ENCODE data around the gene GLRX5.

Gene GLRX5

DNA sequence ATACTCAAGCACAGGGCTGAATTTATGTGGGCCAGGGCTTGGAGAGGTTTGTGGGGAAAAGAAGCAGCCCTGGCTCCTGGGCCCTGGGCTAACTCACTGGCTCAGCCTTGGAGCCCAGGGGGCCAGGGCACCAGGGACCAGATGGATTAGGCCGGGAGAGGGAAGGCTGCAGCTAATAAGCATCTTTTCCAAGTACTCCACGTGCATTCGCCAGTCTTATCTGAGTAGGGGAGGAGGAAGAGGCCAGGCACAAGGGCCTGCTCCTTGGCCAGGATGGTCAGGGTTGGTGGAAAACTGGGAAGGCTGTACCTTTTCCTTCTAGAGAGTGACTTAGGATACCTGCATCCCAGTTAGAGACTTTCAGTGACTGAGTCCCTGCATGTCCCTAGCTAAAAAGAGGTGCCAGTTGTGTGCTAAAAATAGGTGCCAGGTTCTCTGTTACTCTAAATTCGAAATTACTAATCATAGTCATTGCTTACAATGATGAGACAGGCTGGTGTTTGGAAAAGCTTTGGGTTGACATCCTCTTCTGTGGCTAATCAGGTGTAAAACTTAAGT lies 1.3 kb downstream of the GLRX5 start:
- no peak for DNase-seq

DNA sequence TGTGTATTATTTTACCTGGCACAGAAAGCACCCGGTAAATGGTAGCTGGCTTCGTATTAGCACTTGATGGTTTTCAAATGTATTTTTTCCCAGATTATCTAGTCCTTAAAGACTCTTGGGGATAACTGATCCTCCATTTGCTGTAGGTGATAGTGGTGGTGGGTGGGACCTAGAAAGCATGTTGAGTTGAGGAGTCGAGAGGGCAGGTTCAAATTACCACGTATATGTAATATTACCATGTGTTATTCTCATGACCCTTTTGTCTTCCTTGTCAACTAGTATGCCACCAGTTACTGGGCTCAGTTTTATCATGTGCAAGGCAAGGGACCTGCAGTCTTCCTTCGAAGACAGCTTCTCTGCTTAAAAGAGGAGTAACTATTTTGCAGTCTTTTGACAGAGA lies 1.8 kb downstream of the GLRX5 start:
- DNase-seq, result no peak

DNA sequence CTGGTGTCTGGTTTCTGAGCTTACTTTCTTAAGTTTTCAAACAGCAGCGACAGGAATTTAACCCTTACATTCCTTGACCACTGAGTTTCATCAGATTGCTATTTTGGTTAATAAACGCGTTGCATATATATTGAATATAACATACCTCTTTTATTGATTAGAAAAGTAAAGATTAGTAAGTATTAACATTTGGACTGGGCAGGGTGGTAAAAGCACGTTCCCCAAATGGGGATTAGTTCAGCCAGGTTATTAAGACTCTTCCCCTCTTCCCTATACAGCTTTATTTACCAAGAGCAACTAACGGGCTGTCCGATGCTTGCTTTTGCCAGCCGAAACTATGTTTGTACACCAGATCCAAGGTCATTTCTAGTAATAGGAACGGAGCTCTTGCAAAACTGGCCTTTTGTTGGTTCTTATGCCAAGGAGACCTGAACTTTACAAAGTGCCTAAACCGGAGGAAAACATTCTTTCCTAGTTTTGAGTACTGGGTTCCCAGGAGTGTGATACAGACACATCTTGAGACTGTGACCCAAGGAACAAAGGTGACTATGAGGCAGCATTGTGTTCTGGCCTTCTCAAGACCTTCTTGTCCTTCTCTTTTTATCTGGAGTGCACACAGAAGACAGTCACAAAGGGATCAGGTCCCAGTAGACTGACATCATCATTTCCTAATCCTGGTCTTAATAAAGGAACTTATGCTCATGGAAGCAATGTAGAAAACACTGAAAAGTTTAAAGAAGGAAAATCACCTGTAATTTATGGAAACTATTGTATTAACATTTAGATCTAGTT lies 2.6 kb downstream of the GLRX5 start:
- no peak for DNase-seq

DNA sequence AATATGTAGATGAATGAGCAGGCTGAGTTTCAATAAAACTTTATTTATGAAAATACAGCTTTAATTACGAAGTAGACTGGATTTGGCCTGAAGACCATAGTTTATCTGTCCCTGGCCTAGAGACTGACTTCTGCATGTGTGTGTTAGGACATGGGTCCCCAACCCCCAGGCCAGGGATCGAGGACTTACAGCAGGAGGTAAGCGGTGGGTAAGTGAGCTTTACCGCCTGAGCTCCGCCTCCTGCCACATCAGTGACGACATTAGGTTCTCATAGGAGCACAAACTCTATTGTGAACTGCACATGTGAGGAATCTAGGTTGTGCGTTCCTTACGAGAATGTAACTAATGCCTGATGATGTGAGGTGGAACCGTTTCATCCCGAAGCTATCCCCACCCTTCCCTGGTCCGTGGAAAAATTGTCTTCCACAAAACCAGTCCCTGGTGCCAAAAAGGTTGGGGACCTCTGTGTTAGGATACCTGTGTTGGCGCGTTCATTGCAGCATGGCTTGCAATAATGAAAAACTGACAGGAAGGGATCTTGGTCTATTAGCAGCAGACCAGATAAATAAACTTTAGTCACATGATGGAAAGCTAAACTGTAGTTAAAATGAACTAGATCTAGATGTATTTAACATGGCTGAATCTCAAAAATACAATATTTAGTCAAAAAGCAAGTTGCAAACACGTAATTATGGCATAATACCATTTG lies 4.1 kb downstream of the GLRX5 start:
- no peak for DNase-seq

DNA sequence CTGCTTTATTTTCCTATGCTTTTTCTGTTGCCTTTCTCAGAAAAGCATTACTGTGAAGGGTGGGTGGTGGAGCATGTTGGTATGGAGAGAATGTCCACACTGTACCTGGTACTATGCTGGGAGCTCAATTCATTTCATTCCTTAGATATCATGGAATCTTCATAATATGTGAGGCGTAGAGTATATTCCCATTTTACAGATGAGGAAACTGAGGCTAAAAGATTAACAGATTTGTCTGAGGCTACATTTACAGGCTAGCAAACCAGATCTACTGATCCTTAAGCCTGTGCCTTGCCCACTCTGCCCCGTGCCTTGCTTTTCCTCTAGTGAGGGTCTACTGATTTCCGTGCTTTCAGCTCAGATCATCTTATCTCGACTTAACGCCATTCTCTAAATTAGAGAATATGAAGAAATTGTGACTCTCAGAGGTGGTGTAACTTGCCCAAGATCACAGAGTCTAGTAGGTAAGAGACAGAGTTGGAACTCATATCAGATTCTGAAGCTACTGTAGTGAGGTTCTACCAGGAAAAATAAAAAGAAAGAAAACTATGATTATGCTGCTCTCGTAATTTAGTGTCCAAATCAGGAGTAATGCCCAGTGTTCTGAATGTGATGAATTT lies 5.5 kb downstream of the GLRX5 start:
- no peak for DNase-seq

DNA sequence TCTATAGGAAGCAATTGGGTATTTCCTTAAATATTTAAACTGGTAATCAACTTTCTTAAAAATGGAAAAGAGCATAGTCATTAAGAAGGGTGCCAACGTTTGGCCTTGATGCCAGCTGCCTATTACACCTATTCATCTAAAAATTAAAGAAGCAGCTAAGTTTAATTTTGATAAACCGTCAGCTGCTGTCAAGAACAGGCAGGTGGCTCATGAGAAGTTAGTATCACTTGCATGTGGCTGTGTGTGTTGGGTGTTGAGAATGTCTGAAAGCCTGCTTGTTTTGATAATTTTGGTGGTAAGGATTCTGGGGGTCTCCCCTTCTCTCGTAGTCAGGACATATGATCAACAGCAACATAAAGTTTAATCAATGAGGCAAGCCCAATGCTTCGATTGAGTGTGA lies 6.5 kb downstream of the GLRX5 start:
- DNase-seq, result no peak

DNA sequence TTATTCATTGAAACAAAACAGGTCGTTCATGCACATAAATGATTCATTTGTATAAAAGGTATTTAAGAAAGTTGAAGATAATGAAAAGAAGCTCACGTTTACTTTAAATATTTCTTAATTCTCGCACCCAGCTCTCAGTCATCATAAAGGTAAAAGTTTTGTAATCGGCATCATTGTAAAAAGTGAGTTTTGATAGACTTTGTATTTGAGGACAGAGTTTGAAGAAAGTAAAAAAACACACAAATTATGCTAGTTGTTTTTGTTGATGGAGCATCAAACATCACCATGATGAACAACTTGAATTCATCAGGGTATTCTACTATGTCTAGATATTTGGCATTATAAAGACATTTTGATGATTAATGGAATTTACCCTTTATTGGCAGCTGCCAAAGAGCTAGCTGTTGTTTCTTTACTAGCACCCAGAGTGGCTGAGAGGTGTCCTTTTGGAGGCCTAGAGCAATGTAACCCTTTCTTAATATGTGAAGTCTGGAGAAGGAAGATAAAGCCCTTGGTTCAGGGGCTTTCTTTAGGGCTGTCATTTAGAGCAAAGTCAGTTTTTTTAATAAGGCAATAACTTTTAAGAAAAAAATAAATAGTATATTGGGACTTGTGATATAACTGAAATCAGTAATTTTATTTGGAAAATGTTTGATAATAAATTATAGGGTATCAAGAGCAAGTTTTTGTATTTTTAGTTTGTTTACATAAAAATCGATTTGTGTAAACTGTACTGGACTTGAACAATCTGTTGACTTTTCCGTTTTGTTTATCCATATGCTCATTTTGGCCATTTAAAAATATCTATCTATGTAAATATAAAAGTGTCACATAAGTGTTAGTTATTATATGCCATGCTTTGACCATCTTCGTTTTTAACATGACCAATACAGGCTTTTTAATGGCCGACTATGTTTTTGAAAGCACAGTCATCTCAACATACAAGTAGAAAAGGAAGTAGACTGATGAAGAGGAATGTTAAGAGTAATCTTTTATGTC lies 7.4 kb downstream of the GLRX5 start:
- no peak for DNase-seq

DNA sequence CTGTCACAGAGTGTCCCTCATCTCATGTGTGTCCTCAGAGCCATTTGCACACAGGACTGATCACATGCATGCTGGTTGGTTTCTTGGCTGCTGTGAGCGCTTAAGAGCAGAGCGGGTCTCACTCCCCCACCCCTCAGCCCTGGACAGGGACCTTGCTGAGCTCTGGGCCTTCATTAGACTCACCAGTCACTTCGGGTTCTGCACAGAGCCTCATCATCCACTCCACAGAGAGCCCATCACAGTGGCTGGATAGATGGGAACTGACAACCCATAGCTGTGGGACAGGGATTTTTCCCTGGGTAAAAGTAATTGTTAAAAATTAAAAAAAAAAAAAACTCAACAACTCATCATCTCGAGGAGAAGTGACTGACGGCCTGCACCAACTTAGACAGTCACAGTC lies 8.2 kb downstream of the GLRX5 start:
- no peak for DNase-seq

DNA sequence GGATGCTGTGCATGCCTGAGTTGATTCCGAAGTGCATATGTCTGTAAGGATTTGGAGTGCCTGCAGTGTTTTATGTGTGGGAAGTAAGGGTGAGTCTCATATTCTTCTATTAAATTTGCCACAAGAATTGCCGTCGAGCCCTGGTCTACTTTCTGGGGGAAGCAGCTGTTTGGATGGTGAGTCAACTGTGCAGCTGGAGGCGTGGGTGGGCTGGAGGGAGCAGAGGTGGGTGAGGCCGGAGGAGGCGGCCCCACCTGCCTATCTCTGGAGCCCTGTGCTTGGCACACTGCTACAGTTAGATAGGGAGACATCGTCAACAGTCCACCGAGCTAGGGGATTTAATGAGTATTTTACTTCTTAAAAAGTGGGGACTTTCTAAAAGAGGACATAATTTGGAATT lies 9.7 kb downstream of the GLRX5 start:
- DNase-seq, result no peak

DNA sequence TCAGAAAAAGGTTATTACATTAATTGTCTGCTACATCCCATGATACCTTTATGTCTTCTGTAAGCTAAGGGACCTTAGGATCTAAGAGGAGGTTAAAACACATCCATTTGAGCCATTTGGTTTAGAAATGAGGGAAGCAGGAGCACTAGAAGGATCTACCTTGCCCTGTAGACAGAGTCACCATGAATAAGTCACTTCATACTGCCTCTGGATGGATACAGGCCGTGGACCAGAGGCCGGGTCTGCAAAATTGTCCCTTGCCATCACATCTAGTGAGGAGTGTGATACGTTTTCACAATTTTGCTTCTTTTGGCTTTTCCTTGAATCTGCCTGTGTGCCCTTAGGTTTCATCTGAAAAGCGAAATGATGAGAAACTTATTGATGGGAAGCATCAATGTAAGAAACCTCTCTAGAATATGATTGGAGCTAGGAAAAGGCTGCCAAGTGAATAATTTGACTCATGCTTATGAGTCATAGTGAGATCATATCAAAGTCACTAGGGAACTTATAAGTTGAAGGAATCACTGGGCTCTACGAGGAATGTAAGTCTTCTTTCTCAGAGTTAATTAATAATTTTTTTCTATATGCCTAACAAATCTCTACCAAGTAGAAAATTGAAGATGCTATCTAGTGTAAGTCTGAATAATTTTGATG lies 10.8 kb downstream of the GLRX5 start:
- DNase-seq, result no peak

DNA sequence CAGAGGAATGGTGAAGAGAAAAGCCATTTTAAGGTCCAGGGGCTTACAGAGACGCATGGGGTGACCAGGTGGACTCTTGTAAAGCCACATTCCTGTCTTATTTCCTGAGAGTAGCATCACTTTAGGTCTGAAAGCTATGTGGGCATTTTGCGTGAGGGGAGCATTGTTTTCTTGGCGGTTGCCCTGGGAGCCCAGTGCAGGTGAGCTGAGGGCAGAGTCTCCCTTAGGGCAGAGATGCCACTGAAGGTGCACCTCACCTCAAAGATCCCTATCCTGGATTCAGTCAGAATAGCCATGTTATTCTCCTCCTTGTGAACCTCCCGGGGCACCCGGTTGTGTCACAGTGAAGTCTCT lies 12.4 kb downstream of the GLRX5 start:
- no peak for DNase-seq

DNA sequence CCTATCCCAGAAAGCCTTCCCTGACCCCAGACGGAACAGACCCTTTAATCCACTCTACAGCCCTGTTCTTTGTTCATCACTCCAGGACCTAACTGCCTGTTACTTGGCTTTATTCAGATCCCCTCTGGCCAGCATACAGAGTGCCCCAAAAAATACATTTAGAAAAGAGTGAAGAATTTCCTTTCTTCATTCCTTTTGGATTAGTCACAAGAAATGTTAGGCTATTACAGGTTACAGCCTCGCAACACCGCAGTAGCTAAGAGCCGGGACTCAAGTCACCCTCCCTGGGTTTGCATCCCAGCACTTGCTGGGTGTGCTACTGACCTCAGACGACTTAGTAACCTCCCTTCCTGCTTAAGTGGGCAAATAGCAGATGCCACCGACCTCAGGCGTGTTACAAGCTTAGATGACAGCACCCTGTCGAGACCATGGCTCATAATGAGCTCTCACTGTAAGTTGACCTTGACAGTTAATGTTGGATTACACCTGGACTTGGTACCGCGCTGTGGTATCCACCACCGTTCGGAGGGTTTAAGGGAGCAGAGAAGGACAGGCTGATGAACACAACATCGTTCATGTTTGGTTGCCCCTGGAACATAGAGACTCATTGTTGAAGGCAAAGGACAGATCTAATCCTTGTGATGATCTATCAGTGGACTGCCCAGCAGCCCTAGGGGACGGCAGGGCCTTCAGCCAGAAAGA lies 12.9 kb downstream of the GLRX5 start:
- DNase-seq, result no peak

DNA sequence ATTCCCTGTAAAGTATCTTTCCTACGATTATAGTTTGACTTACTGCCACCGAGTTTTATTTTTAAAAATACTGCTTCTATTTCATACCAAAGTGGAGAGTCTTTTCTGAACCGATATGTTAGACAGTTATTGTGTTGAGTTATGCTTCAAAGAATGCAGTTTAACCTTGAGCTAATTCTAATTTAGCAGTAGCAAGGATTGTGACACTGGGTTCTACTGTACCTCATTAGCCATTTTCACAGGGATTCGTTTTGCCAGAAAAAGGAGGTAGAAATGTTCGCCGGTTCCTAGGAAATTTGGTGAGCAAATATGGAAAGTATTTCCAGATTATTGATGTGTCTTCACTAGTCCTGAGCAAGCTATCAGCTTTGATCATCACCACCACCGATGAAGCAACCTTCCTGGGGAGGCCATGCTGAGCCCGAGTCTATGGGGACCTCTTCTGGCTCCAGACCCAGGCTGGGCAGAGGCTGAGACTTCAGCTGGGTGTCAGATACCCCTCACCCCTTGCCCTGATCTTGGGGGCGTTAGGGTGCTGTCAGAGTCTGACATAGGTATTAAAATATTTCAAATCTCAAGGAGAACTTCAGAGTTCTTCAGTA lies 13.6 kb downstream of the GLRX5 start:
- DNase-seq, result no peak

DNA sequence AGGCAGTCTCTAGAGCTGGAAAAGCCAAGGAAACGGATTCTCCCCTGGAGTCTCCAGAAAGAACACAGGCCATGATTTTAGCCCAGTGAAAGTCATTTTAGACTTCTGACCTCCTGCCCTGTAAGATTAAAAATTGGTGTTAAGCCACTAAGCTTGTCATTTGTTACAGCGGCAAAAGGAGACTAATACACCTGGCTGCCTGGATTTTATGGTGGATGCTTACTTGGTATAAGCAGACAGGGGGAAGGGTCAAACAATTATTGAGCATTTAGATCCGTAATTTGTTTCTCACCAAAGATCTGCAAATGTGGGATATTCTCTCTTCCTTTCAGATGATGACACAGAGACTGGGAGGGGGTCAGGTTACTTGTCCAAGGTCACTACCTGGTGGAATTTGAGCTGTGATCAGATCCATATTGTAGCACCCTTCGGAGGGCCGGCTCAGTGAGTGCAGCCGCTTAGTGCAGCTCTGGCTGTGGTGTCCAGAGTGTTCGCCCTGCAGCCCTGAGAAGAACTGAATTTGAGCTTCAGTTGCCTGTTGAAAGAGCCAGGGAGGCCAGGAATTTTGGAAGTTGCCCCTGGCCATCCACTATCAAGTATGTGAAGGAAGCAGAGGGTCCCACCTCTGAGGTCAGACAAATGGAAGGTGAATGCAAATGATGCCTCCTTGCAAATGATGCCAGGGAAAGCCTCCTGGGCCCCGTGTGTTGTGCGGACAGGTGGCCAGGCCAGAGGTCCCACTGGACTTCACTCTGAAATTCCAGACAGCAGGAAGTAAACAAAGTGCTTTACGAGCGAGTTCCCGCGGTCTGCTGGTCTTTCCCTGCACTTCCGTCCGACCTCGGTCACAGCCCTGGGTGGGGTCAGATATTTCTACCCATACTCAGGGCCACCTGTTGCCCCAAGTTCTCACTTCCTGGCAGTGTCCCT lies 15.1 kb downstream of the GLRX5 start:
- DNase-seq, result no peak

DNA sequence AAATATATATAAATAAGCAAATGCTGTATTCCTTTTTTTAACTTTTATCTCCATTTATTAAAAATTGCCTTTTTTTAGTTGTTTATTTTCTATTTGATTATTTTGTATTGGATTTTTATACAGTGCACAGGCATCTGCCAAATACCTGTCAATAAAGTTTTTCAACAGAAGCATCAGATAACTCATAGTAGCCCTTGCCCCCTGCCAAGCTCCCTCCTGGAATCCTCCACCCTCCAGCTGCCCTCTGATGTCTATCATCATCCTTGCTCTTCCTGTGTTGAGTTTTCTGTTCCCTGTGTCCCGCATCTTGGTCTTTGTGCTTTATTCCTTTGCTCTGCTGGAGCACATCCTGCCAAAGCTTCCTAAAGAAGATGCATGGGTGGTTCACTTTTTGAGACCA lies 16.6 kb downstream of the GLRX5 start:
- DNase-seq, result no peak

DNA sequence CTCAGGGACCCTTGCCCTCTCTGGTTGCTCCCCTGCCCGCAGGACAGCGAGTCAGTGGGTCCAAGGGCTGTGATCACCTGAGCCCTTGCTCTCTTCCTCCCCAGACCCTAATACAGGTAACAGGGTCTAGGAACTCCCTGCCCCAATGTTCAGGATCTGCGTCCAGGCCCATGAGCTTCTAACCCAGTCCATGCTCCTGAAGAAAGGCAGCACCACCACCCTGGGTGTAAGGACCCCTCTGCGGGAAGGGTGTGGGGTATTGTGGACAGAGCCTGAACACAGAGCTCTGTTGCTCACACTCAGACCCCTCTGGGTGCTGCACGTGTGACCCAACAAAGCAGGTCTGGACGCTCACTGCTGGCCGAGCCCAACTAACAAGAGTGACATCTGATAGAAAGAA lies 18.3 kb downstream of the GLRX5 start:
- DNase-seq, result no peak

DNA sequence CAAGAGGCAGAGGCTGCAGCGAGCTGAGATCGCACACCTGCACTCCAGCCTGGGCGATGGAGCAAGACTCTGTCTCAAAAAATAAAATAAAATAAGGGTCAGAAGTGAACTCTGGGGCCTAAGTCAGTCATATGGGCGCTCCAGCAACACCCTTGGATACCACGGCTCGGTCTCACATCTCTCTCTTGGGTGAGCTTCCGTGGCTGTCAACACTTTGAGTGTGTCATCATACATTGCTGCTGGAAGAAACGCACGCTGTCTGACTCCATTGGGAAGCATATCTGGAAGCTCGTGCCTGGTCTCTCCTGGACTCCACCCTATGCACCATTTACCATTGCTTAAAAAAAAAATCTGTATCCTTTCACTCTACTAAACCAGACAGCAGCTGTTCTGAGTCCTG lies 20.2 kb downstream of the GLRX5 start:
- no peak for DNase-seq

DNA sequence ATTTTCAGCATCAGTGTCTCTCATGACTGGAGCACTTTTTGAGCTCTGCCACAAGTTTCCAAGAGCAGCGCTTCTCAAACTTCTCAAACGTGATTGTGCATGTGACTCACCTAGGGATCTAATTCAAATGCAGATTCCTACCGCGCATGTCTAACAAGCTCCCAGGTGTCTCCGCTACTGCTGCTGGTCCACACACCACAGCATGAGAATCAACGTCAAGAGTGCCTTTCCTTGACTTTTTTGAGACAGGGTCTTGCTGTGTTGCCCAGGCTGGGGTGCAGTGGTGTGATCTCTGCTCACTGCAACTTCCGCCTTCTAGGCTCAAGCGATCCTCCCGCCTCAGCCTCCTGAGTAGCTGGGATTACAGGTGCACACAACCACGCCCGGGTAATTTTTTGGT lies 22.4 kb downstream of the GLRX5 start:
- DNase-seq, result no peak

DNA sequence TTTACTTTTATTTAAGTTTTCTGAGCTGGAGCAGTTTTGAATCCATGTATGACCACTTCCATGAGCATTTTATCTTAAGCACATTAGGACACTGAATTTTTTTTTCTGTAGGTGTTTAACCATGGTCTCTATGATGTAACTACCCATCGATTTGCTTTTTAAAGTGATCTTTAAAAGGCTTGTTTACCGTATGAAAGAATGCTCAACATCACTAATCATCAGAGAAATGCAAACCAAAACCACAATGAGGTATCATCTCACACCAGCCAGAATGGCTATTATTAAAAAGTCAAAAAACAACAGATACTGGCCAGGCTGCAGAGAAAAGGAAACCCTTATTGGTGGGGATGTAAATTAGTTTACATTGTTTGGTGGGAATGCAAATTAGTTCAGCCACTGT lies 23.0 kb downstream of the GLRX5 start:
- DNase-seq, result no peak

DNA sequence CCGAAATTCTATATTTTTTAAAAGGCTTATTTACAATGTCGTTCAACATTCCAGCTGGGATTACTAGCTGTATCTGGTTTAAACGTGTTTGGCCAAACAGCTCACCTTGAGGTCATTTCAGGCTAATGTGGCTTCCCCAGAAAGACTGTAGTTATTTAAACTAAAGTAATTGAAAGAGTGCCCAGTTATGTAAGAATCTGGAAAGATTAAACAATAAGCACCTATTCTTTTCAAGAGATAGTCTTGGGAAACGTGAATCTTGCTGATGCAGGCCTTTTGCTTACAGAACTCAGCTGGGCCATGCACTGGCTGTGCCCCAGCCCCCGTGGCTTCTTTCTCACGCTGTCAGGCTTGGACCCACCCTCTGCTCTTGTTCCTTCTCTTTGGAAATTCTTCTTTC lies 24.4 kb downstream of the GLRX5 start:
- DNase-seq, result no peak

Measured in T-helper 1 cell (primary cell).